ENCODE results near the gene OBSCN.

DNA sequence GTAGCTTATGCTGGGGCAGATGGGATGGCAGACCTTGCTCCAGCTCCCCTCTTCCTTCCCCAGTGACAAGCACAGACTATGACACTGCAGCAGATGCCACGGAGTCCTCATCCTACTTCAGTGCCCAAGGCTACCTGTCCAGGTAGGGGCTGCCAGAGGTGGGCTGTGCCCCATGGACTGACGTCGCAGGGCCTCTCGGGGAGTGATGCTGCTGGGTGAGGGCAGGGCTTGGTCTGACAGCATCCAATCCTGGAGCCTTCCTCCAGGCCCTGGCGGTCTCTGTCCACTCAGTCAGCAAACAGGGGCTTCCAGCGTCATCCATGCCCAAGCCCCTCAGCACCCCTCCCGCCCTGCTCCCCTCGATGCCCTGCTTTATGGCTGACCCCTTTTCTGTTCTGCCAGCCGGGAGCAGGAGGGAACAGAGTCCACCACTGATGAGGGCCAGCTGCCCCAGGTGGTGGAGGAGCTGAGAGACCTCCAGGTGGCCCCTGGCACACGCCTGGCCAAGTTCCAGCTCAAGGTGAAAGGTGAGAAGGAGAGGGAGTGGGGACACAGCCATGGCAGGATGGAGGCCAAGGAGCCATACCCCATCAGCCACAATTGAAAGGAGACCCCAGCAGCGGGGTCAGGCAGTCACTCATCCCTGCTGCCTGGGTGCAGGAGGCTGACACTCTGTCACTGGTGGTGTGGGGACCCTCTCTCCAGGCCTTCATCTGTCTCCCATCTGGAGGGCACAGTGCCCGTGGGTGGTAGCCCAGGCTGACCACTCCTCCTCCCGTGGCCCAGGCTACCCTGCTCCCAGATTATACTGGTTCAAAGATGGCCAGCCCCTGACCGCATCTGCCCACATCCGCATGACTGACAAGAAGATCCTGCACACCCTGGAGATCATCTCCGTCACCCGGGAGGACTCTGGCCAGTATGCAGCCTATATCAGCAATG lies 125.2 kb downstream of the OBSCN start:
- TF ChIP-seq, protein P1, sequence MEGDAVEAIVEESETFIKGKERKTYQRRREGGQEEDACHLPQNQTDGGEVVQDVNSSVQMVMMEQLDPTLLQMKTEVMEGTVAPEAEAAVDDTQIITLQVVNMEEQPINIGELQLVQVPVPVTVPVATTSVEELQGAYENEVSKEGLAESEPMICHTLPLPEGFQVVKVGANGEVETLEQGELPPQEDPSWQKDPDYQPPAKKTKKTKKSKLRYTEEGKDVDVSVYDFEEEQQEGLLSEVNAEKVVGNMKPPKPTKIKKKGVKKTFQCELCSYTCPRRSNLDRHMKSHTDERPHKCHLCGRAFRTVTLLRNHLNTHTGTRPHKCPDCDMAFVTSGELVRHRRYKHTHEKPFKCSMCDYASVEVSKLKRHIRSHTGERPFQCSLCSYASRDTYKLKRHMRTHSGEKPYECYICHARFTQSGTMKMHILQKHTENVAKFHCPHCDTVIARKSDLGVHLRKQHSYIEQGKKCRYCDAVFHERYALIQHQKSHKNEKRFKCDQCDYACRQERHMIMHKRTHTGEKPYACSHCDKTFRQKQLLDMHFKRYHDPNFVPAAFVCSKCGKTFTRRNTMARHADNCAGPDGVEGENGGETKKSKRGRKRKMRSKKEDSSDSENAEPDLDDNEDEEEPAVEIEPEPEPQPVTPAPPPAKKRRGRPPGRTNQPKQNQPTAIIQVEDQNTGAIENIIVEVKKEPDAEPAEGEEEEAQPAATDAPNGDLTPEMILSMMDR (IDR thresholded peaks at IDR 0.05; ENCODE audit: low read depth, low read length, missing input control) = no peak
- TF ChIP-seq JUND (IDR thresholded peaks at IDR 0.05) = no peak
- TF ChIP-seq FOXA1 (IDR thresholded peaks at IDR 0.05) = no peak
- TF ChIP-seq EGR1 (IDR thresholded peaks at IDR 0.05; ENCODE audit: low read depth in 2 of 2) = no peak
- no peak for TF ChIP-seq REST (IDR thresholded peaks at IDR 0.05)
- TF ChIP-seq, protein P2, sequence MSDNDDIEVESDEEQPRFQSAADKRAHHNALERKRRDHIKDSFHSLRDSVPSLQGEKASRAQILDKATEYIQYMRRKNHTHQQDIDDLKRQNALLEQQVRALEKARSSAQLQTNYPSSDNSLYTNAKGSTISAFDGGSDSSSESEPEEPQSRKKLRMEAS (IDR thresholded peaks at IDR 0.05) = no peak
- TF ChIP-seq HNF4A (conservative IDR thresholded peaks at IDR 0.05) = no peak
- no peak for TF ChIP-seq GABPA (IDR thresholded peaks at IDR 0.05 in 1 of 2, conservative IDR thresholded peaks at IDR 0.05 in 1 of 2)
- no peak for TF ChIP-seq TAF1 (conservative IDR thresholded peaks at IDR 0.05)
- TF ChIP-seq ATF3 (IDR thresholded peaks at IDR 0.05) = no peak
- TF ChIP-seq RXRA (IDR thresholded peaks at IDR 0.05) = no peak
